Right lobe of liver (tissue), 6 donors: ENCODE results near the gene SPSB2. TPM values are rescaled to one million over a fixed set of nuclear protein-coding genes. Genes with fewer than 3 reads are reported as not detected.
A peak's percentile ranks its signal among the peaks of the same experiment; 100 is the strongest.

Experiments used
- ATAC-seq, 4 donors: fragments of 200-7000 bp; cut with Tn5 transposase; one replicate each; pipeline ENCODE4 v1.9.1; 2020; ENCODE audit warnings: mild to moderate bottlenecking in 4 of 4, moderate library complexity in 4 of 4
- DNase-seq, 3 donors: peaks; one replicate each; pipeline ENCODE4 v3.0.0-alpha.2; 2020
- H3K27ac ChIP-seq, 3 donors: fragments of 200-600 bp; one replicate each; pipeline ENCODE4 v1.8.0; 2022
- H3K27me3 ChIP-seq, 2 donors: fragments of 200-600 bp; one replicate each; pipeline ENCODE4 v1.8.0; 2022
- H3K36me3 ChIP-seq, 4 donors: fragments of 200-600 bp; sonication (generic) in 1 of 4; one replicate each; pipeline versions ENCODE4 v1.5.1 to v1.8.0; 2017 to 2022; ENCODE audit warnings: control low read depth in 1 of 4
- H3K4me1 ChIP-seq, 4 donors: fragments of 200-600 bp; sonication (generic) in 1 of 4; one replicate each; pipeline versions ENCODE4 v1.5.1 to v1.8.0; 2017 to 2022; ENCODE audit warnings: control low read depth in 1 of 4
- H3K4me3 ChIP-seq, 3 donors: fragments of 200-600 bp; one replicate each; pipeline ENCODE4 v1.8.0; 2022
- H3K9me3 ChIP-seq, 4 donors: fragments of 200-600 bp; sonication (generic) in 1 of 4; one replicate each; pipeline versions ENCODE4 v1.5.1 to v1.8.0; 2017 to 2022; ENCODE audit warnings: control low read depth in 1 of 4
- POLR2A ChIP-seq: fragments of 450-650 bp; IDR thresholded peaks from one replicate; pipeline ENCODE4 v1.6.1; 2017; ENCODE audit warnings: antibody characterized with exemption, mild to moderate bottlenecking
- WGBS: methylation state at CpG from one replicate; pipeline ENCODE4 v1.1.6; 2018; ENCODE audit warnings: low coverage, low lambda C conversion rate; ENCODE audit not compliant: insufficient coverage; ENCODE audit errors: missing lambda C conversion rate; 5-methylcytosine and 5-hydroxymethylcytosine counted together
- intact Hi-C, 2 donors: fragments of 100-400 bp; cut with DNase I; formaldehyde crosslinking; loops; one replicate each; pipeline versions ENCODE4 v1.11.2 to v1.14.1; 2022
- total RNA-seq, 6 experiments: library from RNA; depleted of rRNA in 2 of 6; stranded (reverse); fragments of >200 nt in 2 of 6; fragmentation: NEBNext Ultra II Directional in 3 of 6; extraction: Animal tissue kit (Norgen Biotek cat#: 25700) in 3 of 6; gene quantifications; one replicate each; pipeline versions ENCODE4 v1.1.0 to v1.2.4, GENCODE V29; 2016 to 2023
- TF ChIP-seq, protein P1 (sequence below), 4 donors: fragments of 200-600 bp in 3 of 4; fragments of 450-650 bp in 1 of 4; IDR thresholded peaks; one replicate each; pipeline versions ENCODE4 v1.5.1 to v1.8.0; 2016 to 2022; ENCODE audit warnings: antibody characterized with exemption in 4 of 4, mild to moderate bottlenecking in 2 of 4
- donor health status: DM: no; HTN: yes; CAD: no.
- donor health status: DM: no; HTN: no; CAD: no.
- donor health status: DM: no; HTN: no; CAD: no.
- donor health status: DM: no; HTN: yes; CAD: no.
- donor health status: DM: no; HTN: yes; CAD: no.

SPSB2 gene
- total RNA-seq, 6 experiments from 2014 or later, result 1.7 to 5.3 (median 3.6) TPM

DNA sequence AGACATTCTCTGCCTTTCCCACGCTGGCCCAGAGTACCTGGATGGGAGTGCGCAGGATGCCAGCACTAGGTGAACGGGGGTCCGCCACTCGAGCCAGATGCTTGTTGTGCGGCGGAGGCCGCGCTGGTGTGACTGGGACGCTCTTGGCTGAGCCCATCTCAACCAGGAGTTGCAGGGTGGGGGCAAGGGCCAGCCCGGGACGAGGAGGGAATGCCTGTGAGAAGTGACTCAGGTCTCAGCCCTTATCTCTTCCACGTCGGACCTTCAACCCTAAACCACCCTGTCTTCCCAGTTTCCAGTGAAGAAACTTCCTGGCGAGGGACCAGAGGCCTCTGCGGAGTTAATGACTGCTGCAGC, 22.3 kb downstream of the SPSB2 start:
- TF ChIP-seq, protein P1, sequence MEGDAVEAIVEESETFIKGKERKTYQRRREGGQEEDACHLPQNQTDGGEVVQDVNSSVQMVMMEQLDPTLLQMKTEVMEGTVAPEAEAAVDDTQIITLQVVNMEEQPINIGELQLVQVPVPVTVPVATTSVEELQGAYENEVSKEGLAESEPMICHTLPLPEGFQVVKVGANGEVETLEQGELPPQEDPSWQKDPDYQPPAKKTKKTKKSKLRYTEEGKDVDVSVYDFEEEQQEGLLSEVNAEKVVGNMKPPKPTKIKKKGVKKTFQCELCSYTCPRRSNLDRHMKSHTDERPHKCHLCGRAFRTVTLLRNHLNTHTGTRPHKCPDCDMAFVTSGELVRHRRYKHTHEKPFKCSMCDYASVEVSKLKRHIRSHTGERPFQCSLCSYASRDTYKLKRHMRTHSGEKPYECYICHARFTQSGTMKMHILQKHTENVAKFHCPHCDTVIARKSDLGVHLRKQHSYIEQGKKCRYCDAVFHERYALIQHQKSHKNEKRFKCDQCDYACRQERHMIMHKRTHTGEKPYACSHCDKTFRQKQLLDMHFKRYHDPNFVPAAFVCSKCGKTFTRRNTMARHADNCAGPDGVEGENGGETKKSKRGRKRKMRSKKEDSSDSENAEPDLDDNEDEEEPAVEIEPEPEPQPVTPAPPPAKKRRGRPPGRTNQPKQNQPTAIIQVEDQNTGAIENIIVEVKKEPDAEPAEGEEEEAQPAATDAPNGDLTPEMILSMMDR (IDR thresholded peaks at IDR 0.05), result no peak
- no peak for TF ChIP-seq POLR2A
- Histone ChIP-seq H3K27ac (no peak overlapping the region), H3K4me3 (peak overlapping the region in 2 of 3 donors; percentile 74 to 78), H3K9me3 (no peaks in the 10 kb centered on the region), H3K36me3 (peaks cover 0 to 3% (median 0%) of the 10 kb centered on the region in 4 donors), H3K27me3 (no peaks in the 10 kb centered on the region), H3K4me1 (peaks cover 0 to 14% (median 5%) of the 10 kb centered on the region in 4 donors)
- no peak for ATAC-seq
- peak in 2 of 3 donors; percentile 54 to 61 for DNase-seq
- intact Hi-C loops, result no loop called here
- WGBS, result 0% methylated on average over 1 of the region's 16 CpGs

DNA sequence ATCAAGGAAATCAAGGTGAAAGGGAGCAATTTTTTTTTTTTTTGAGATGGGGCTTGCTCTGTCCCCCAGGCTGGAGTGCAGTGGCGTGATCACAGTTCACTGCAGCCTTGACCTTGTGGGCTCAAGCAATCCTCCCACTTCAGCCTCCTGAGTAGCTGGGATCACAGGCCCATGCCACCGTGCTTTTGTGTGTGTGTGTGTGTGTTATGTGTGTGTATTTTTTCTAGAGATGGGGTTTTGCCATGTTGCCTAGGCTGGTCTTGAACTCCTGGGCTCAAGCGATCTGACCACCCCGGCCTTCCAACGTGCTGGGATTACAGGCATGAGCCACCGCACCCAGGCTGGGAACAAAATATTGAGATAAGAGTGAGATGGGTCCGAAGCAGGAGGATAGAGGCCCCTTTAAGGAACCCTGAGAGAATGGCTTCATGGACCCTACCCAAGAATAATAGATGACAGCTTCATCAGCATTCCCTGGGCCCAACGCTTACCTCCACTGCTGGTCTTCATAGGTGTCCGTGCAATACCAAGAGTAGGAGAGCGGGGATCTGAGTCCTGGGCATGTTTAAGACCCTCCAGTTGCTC, 23.0 kb downstream of the SPSB2 start:
- no peak for DNase-seq
- TF ChIP-seq, protein P1 (IDR thresholded peaks at IDR 0.05), result no peak
- no peak for TF ChIP-seq POLR2A

DNA sequence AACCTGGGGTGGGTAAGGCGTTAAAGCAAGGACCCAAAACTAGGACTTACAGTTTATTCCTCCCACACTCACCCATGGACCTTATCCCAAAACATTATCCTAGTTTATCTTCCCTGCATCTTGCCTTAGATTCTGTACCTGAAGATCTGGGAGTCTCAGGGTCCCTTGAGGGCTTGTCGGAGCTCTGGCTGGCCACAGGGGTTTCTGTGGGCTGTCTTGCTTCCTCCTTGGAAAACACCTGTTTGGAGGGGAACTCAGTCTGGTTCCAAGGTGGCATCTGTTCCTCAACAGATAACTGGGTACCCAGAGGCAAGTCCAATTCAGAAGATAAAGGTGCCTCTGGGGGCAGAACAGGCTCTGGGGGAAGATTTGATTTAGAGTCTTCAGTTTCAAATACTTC, 23.7 kb downstream of the SPSB2 start:
- peaks cover 0 to 14% (median 5%) of the 10 kb centered on the region in 4 donors for H3K4me1 ChIP-seq
- TF ChIP-seq POLR2A, result no peak
- TF ChIP-seq, protein P1 (IDR thresholded peaks at IDR 0.05), result no peak
- no peak overlapping the region for H3K4me3 ChIP-seq
- no peak for DNase-seq
- H3K9me3 ChIP-seq, result no peaks in the 10 kb centered on the region
- H3K36me3 ChIP-seq, result no peaks in the 10 kb centered on the region
- no peak for ATAC-seq
- H3K27me3 ChIP-seq, result no peaks in the 10 kb centered on the region
- 76% methylated on average over 2 of the region's 2 CpGs for WGBS
- H3K27ac ChIP-seq, result no peak overlapping the region
- intact Hi-C loops, result no loop called here

More for the DNA sequence above, 23.0 kb downstream of the SPSB2 start:
- intact Hi-C loops, result no loop called here
- no peaks in the 10 kb centered on the region for H3K36me3 ChIP-seq
- H3K27me3 ChIP-seq, result no peaks in the 10 kb centered on the region
- no peak for ATAC-seq
- H3K9me3 ChIP-seq, result no peaks in the 10 kb centered on the region
- no peak overlapping the region for H3K4me3 ChIP-seq
- H3K27ac ChIP-seq, result no peak overlapping the region
- WGBS, result 92% methylated on average over 9 of the region's 10 CpGs
- H3K4me1 ChIP-seq, result peaks cover 0 to 14% (median 5%) of the 10 kb centered on the region in 4 donors

DNA sequence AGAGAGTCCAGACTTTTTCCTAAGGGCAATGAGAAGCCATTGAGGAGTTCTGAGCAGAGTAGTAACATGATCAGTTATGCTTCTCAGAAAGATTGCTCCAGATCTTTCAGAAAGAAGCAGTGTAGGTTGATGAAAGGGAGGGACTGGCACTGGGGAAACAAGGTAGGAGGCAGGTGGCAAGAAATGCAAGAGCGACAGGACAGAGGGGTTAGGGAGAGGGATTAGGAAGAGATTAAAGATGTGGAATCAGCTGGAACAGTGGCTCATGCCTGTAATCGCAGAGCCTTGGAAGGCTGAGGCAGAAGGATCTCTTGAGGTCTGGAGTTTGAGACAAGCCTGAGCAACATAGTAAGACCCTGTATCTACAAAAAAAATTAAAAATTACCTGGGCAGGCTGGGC, 25.4 kb downstream of the SPSB2 start:
- Histone ChIP-seq H3K36me3 (no peaks in the 10 kb centered on the region), H3K27ac (no peak overlapping the region), H3K27me3 (no peaks in the 10 kb centered on the region), H3K4me3 (no peak overlapping the region), H3K9me3 (no peaks in the 10 kb centered on the region), H3K4me1 (no peaks in the 10 kb centered on the region)
- TF ChIP-seq, protein P1 (IDR thresholded peaks at IDR 0.05), result no peak
- TF ChIP-seq POLR2A, result no peak
- intact Hi-C loops, result no loop called here
- WGBS, result 83% methylated on average over 2 of the region's 2 CpGs
- ATAC-seq (no peak), DNase-seq (no peak)
